HG03469 (cell line): ENCODE measurements around the gene FMN1.

Experiments
- ATAC-seq: cut with Tn5 transposase; IDR thresholded peaks from one replicate; pipeline ENCODE4 v1.9.1; 2021; ENCODE audit warnings: mild to moderate bottlenecking, moderate library complexity, moderate number of reproducible peaks; ENCODE audit not compliant: unreplicated experiment

FMN1 gene

GRCh38 chr15:32898414-32898813 is 296.1 kb downstream of the FMN1 start:
- ATAC-seq, result no peak

DNA sequence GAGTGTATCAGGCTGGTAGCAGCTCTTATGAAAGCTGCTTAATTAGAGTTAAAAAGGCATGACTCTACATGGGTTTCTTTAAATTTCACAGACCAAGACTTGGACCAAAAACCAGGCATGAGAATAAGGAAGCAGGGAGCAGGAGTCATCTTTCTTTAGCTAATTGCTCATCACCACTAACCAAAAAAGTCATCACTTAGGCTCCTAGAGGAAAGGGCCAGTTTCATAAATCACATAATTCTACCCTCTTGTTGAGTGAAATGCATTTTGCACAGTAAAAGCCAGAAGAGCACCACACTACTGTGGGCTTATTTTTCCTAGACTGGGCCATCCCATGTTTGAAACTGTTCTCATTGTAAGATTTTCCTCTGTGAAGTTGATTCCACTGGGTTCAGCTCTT is 301.1 kb downstream of the FMN1 start:
- no peak for ATAC-seq

DNA sequence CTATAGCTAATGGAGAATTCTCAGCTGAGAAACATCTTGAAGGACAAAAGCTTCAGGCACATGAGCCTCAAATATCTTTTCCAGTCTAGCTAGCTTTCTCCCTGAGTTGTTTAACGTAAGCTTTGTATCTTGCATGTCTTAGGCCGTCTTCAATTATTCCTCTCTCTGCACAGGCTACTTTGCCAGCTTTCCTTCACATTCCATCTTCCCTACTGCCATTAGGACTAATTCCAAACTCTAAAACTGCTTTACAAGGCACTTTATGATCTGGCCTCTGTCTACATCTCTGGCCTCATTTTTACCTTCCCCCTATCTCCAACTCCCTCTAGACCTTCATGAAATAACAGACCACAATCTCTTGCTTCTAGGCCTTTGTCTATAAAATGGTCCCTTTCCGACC is 305.3 kb downstream of the FMN1 start:
- no peak for ATAC-seq

DNA sequence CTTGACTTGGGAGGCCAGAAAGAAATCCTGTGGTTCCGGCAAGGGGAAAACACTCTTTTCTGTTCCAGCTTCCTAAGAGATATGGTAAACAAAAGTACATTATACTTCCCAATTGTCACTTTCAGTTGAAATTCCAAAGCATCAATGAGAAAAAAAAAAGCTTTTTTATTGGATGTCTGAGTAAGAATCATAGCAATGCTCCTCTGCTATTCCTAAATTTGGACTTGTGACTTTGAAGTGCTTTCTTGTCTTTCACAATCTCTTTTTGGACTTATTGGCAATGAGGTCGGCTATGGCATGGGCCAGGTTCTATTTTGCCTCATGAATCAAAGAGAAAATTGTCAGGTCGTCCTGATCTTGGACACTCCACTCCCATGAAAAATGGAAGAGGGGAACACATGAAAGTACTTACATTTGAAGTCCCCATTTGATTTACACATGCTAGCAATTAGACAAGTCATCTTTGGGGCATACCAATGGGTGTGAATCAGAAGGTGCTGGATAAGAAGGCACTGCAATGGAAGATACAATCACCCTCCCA is 306.2 kb downstream of the FMN1 start:
- ATAC-seq, result no peak

DNA sequence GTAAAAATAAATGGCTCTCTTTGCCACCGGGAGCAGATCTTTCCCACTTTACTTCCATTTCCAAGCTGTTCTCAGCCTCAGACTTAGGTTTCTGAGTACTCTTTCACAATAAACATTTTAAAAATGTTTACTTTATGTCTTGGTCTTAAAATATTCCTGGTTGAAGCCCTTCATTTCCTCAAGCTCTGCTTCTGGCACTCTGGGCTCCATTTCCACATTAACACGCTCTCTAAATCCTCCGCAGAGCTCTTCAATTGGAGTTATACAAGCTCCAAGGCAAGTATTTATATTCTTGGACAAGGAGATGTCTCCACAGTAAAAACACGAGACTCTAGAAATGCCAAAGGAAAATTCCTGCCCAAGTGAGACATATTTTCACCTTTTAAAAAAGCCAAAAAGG is 307.4 kb downstream of the FMN1 start:
- ATAC-seq, result no peak

DNA sequence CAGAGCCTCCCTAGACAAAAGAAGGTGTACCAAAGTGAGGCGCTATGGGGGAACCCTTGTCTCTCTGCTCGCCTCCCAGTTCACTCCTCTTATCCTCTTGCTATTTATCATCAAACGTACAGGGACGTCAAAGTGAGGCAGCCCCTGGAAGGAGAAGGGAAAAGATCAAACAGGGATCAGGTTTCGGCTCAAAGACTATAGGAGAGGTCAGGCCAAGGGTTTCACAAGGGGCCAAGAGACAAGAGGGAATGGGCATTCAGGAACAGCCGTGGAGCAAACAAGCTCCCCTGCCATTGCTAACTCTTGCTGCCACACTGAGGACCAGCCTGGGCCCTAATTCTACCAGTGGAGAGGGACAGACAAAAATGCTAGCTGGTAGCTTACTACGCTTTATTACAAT is 308.1 kb downstream of the FMN1 start:
- ATAC-seq, result no peak

GRCh38 chr15:32885713-32886112 is 308.8 kb downstream of the FMN1 start:
- ATAC-seq, result no peak

DNA sequence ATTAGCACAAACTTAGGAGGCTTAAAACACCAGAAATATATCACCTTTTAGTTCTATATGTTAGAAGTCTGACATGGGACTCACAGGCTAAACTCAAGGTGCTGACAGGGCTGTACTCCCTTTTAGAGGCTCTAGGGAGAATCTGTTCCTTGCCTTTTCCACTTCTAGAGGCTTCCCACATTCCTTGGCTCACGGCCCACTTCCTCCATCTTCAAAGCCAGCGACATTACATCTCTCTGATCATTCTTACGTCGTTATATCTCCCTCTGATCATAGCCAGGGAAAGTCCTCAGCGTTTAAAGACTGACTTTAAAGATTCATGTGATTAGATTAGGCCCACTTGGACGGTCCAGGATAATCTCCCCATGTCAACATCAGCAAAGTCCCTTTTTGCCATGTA is 310.4 kb downstream of the FMN1 start:
- ATAC-seq, result no peak

GRCh38 chr15:32882955-32883354 is 311.6 kb downstream of the FMN1 start:
- no peak for ATAC-seq

DNA sequence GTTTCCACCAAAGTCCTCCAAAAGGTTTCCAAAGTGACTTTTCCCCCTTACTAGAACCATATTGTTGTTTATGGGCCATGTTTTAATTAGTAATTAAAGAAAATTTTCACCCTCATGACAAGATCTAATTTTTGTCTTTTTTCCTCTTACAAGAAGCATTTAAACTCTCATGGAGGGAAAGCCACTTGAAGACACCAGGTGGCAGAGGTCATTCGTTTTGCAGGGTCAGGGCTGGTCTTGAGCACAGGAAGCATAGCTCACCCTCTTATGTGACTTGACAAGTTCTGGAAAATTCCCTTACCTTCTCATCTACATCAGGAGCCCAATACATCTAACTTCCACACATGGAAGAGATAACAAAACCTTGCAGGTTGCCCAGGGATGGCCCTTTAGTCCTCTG is 313.0 kb downstream of the FMN1 start:
- ATAC-seq, result no peak

DNA sequence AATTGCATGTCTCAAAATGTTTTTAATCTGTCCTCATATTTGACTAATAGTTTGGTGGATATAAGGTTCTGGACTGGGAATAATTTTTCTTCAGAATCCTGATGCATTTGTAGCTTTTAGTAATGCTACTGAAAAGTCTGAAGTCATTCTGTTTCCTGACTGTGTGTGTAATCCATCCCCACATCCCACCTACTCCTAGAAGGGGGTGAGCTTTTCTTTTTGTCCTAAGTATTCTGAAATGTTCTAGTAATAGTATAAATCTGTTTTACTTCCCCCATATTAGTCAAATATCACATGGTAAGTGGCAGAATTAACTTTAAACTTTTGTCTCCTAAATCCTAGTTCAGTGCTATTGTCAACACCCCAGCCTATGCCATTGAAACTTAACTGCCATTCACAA is 313.9 kb downstream of the FMN1 start:
- ATAC-seq, result no peak

GRCh38 chr15:32879980-32880379 is 314.5 kb downstream of the FMN1 start:
- ATAC-seq, result no peak

DNA sequence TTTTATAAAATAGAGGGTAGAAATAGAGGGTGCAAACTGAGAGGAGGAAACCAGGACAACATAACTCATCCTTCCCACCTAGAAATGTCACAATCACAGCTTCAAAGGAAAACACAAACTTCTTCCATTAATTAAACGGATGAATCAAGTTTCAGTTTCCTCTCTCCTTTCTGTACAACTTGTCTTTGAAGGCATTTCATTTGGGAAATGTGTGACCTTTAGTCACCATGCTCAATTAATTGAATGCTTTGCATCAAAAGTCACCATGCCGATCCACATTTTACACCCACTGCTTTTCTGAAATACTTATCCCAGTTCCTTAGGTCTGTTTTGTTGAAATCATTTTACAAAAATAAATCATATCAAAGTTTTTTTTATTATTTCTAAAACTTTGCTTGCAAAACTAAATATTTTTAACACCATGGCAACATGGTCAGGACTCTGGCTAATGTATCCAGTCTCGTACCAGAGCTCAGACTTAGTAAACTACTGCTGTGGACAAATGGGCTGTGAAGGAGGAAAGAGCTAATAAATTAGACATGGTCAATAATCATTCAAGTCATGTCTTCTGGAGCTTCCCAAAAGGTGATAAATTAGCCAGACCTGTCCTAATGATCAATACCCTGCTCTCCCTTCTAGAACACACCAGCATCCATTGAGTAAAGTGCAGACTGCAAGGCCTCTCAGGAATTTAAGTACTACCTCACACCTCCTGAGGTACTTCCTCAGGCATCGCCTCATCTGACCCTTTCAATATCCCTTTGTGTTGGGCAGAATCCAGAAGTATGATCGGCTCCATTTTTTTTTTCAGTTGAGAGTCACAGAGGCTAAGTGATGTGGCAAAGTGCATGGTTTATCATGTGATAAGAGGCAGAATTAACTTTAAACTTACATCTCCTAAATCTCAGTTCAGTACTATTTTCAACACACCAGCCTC is 315.4 kb downstream of the FMN1 start:
- ATAC-seq, result no peak

DNA sequence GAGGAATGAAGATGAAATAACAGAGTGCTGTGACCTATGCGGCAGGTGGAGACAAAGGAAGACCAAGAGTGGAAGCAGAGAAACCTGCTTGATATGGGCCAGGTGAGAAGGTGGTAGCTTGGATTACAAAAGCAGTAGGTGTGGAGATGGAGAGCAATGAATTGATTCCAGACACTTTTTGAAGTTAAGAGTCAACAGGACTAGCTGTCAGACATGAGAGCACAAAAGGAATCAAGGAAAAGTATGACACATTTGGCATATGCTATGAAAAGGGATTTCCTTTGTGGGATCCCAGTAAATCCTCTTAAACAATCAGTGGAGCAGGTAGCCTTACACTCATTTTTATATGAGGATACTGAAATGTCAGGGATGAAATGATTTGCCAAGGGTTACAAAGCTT is 316.2 kb downstream of the FMN1 start:
- ATAC-seq, result no peak

- no peak for ATAC-seq
These were observed 317.1 kb downstream of the FMN1 start for GRCh38 chr15:32877252-32878019.

DNA sequence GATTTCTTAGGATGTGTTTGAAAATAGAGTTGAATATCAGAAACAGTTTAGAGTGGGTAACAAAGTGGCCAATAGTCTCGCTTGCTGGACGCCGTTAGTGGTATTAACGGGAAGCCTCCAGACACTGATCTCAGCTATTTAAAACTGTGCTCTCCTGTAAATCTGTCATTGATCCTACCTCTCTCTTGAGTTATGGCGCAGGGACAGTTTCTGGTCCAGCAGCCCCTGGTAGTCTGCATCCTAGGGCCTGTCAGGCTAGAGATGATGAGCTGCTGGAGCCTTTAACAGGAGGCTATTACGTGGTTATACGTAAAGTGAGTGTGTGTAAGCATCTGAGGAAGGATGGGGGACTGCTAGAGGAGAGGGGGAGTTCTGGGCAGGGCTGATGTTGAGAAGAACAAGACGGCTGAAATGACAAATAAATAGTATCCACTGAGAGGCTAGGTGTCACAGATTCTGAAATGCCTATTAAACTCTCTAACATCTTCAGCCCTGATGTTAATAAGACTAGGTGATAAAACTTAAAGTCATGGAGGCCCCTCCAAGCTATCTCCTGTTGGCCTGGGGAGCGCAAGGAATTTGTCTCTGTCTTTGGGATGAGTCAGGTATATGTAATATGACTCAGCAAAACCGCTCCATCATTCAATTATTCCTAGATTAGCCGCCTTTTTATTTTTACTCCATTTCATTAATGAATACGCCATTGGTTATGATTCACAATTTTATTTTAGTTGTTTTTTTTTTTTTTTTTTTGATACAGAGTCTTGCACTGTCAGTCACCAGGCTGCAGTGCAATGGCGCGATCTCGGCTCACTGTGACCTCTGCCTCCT is 321.0 kb downstream of the FMN1 start:
- no peak for ATAC-seq

DNA sequence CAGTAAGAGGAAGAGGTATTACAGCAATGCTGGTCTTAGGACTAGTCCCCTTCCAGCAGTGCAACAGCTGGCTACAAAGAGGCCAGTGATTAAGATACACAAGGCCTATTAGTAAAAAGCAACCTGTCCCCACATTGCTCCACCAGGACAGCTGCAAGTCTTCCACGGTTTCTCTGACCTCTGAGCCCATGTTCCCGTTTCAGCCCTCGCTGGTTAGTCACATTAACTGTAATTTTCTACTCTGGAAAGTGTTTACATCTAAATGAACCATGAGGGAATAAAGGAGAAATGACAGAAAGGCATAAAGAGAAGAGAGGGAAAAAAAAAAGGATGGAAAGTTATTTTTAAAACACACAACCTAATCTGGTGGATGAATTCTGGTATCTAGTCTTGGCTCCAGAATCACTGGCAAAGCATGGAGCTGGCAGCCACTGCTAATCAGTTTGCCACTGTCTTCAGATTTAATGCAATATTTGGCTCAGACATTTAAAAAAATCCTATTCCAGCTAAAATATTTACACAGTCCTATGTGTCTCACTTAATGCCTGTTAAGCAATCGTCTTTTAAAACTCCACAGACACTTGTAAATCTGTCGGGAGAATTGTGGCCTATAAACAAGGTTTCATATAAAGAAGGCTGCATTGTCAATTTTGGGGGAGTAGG is 321.8 kb downstream of the FMN1 start:
- no peak for ATAC-seq

DNA sequence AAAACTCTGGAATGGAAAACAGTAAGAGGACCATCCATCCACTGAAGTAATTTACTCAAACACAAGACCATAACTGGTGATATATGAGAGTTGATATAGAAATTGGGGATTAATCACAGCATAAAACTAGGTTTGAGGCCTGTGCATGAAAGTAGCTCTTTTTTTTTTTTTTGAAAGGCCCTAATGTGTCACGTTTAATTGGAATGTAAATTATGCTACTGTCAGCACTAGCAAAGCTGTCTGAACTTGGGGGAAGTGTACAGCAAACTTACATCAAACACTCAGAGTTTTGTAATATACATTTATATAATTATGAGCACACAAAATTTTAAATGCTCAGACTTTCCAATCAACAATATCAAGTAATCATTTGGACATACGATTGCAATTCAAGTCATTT is 322.6 kb downstream of the FMN1 start:
- ATAC-seq, result no peak

- peak; percentile 86 for ATAC-seq
These were observed 324.1 kb downstream of the FMN1 start for GRCh38 chr15:32870240-32871033.

DNA sequence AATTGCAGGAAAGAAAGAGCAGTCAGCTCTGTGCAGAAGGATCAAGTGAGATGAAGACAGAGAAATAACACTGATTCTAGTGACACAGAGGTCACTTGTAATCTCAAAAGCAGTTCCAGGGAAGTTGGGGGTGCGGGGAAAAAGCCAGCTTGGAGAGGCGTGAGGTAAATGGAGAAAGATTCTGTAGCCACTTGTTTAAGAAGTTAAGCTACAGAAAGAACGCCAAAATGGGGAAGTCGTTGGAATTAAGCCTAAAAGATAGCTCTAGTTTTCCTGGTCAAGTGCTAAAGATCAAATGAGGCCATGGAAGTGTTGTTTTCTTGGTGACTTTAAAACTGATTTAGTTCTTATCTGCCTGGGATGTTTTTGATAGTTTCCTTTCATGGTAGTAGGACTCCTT is 324.7 kb downstream of the FMN1 start:
- no peak for ATAC-seq
